Astrocyte (in vitro differentiated cells and primary cell): ENCODE measurements around the gene NDST3.

Experiments
- CTCF ChIP-seq: IDR thresholded peaks from 2 replicates; pipeline ENCODE4 v1.5.1; 2011; ENCODE audit warnings: low read depth, mild to moderate bottlenecking, inconsistent platforms, low read length, moderate library complexity; ENCODE audit not compliant: insufficient read depth
- EZH2 ChIP-seq: IDR thresholded peaks from 2 replicates; pipeline ENCODE4 v1.6.1; 2012; ENCODE audit warnings: mild to moderate bottlenecking, low read length, inconsistent platforms; ENCODE audit not compliant: insufficient read depth

- TF ChIP-seq CTCF (no peak), EZH2 (no peak)
These were observed 47.1 kb downstream of the NDST3 start for GRCh38 chr4:118081434-118081833.
